Panc1 (cell line): ENCODE data around the gene SEC31B. TPM values are rescaled to one million over a fixed set of nuclear protein-coding genes. Genes with fewer than 3 reads are reported as not detected.

ENCODE experiments used
- ATAC-seq: fragments of 200-7000 bp; cut with Tn5 transposase; 2 replicates; pipeline ENCODE4 v1.9.1; 2020; ENCODE audit warnings: mild to moderate bottlenecking, moderate library complexity
- BruUV-seq: library from RNA; stranded (reverse); fragments of 400-500 nt; replicated peaks from 2 replicates; lab custom pipeline; 2021; lab: Mats Ljungman, UMichigan
- CTCF ChIA-PET: fragments of 300-600 bp; sonication (Branson Sonifier 250); formaldehyde crosslinking; loops from one replicate; lab custom pipeline; 2022; ENCODE audit warnings: antibody characterized with exemption; lab: Charles Lee
- POLR2A ChIA-PET: fragments of 300-600 bp; sonication (Branson Sonifier 250); formaldehyde crosslinking; loops from one replicate; lab custom pipeline; 2022; ENCODE audit warnings: antibody characterized with exemption; lab: Charles Lee
- DNase-seq: peaks from one replicate; pipeline ENCODE4 v3.0.0-alpha.2; 2010; ENCODE audit warnings: low read depth, low spot score
- H3K27ac ChIP-seq: 2 replicates; pipeline ENCODE4 v1.5.1; 2011; ENCODE audit warnings: mild to moderate bottlenecking, low read length, inconsistent platforms
- H3K27me3 ChIP-seq: fragments of 200-500 bp; sonication (Bioruptor generic); 2 replicates; pipeline ENCODE4 v1.6.0; 2014; ENCODE audit warnings: low read length, inconsistent platforms; ENCODE audit not compliant: control insufficient read depth, insufficient read depth
- H3K36me3 ChIP-seq: fragments of 200-500 bp; sonication (Bioruptor generic); 2 replicates; pipeline ENCODE4 v1.5.1; 2014; ENCODE audit warnings: inconsistent platforms, mild to moderate bottlenecking, low read length, moderate library complexity; ENCODE audit not compliant: control insufficient read depth, insufficient read depth
- H3K4me1 ChIP-seq: 2 replicates; pipeline ENCODE4 v1.5.1; 2011; ENCODE audit warnings: inconsistent platforms, mild to moderate bottlenecking, low read length, moderate library complexity; ENCODE audit not compliant: control insufficient read depth, insufficient read depth
- H3K4me3 ChIP-seq, 2 experiments: 2 replicates each; pipeline ENCODE4 v1.5.1; 2011 to 2012; ENCODE audit warnings: low read depth in 2 of 2, low read length in 2 of 2, mild to moderate bottlenecking in 2 of 2, inconsistent platforms in 1 of 2, moderate library complexity in 1 of 2
- H3K9me3 ChIP-seq: fragments of 200-500 bp; sonication (Bioruptor generic); 2 replicates; pipeline ENCODE4 v1.5.1; 2014; ENCODE audit warnings: low read depth, mild to moderate bottlenecking, inconsistent platforms, low read length, moderate library complexity; ENCODE audit not compliant: control insufficient read depth, insufficient read depth
- CTCF ChIP-seq: fragments of 450-650 bp; IDR thresholded peaks from 2 replicates; pipeline ENCODE4 v1.5.1; 2017; ENCODE audit warnings: mild to moderate bottlenecking
- POLR2AphosphoS5 ChIP-seq: IDR thresholded peaks from 2 replicates; pipeline ENCODE4 v1.6.1; 2012; ENCODE audit warnings: mild to moderate bottlenecking, low read depth, low read length, moderate library complexity
- REST ChIP-seq, 2 experiments: IDR thresholded peaks; 2 replicates each; pipeline ENCODE4 v1.6.1; 2011 to 2012; ENCODE audit warnings: low read depth in 2 of 2, control low read depth in 1 of 2, low read length in 1 of 2, mild to moderate bottlenecking in 1 of 2, moderate library complexity in 1 of 2; ENCODE audit not compliant: insufficient read depth in 1 of 2
- SIN3A ChIP-seq: IDR thresholded peaks from 2 replicates; pipeline ENCODE4 v1.6.1; 2012; ENCODE audit warnings: low read depth, mild to moderate bottlenecking, low read length, moderate library complexity, borderline replicate concordance; ENCODE audit not compliant: insufficient read depth
- TCF7L2 ChIP-seq: IDR thresholded peaks from 2 replicates; pipeline ENCODE4 v1.6.1; 2011; ENCODE audit warnings: mild to moderate bottlenecking, low read depth, low read length, inconsistent platforms
- in situ Hi-C: cut with HindIII; loops from 2 replicates; pipeline ENCODE4 v1.10.0; 2016; ENCODE audit warnings: low sequenced_read_pairs, low pct_unique_long_range_greater_than_20kb
- intact Hi-C: fragments of 100-400 bp; cut with micrococcal nuclease; formaldehyde crosslinking; loops from one replicate; pipeline ENCODE4 v1.10.0; 2022; ENCODE audit not compliant: unreplicated experiment
- total RNA-seq: library from RNA; stranded (reverse); gene quantifications from one replicate; pipeline ENCODE4 v1.2.1, GENCODE V29; 2021; ENCODE audit not compliant: unreplicated experiment

The SEC31B gene
- total RNA-seq, 1 experiment from 2014 or later = 17.8 TPM

GRCh38 chr10:100509241-100509840 lies 10.3 kb downstream of the SEC31B start:
- no peak overlapping the region for H3K4me3 ChIP-seq
- CTCF ChIA-PET = interaction anchor here (0.6 to 2.4 kb wide), 9 partner anchors 9 to 1458 kb away, joined by 3 to 14 read pairs (median 4); no protein-coding TSS in a partner anchor
- intact Hi-C loops (loop anchor here (5.0 kb wide), 2 partner anchors 57 to 167 kb away; no protein-coding TSS in a partner anchor), in situ Hi-C loops (no loop called here)
- no peak overlapping the region for H3K27ac ChIP-seq
- no peaks in the 10 kb centered on the region for H3K27me3 ChIP-seq
- no peak for TF ChIP-seq SIN3A
- TF ChIP-seq CTCF = no peak
- TF ChIP-seq POLR2AphosphoS5 = no peak
- TF ChIP-seq REST (IDR thresholded peaks at IDR 0.05; ENCODE audit: insufficient read depth in 1 of 2, low read depth in 2 of 2, low read length in 1 of 2) = no peak
- TF ChIP-seq TCF7L2 = no peak
- H3K9me3 ChIP-seq = no peaks in the 10 kb centered on the region
- no TSS peak for BruUV-seq
- DNase-seq (no peak), ATAC-seq (no peak)
- H3K4me1 ChIP-seq = no peaks in the 10 kb centered on the region
- H3K36me3 ChIP-seq = no peaks in the 10 kb centered on the region
- POLR2A ChIA-PET = no interaction called here

- no peaks in the 10 kb centered on the region for H3K9me3 ChIP-seq
- H3K27ac ChIP-seq = no peak overlapping the region
- in situ Hi-C loops (no loop called here), intact Hi-C loops (loop anchor here (1.0 to 5.0 kb wide), 3 partner anchors 56 to 166 kb away; no protein-coding TSS in a partner anchor)
- ChIA-PET CTCF (interaction anchor here (0.7 to 2.4 kb wide), 9 partner anchors 10 to 1794 kb away, joined by 3 to 14 read pairs (median 5); no protein-coding TSS in a partner anchor), POLR2A (no interaction called here)
- no peaks in the 10 kb centered on the region for H3K27me3 ChIP-seq
- DNase-seq (no peak), ATAC-seq (peak; percentile 89)
- TF ChIP-seq SIN3A = no peak
- peak; percentile 88 for TF ChIP-seq CTCF
- H3K36me3 ChIP-seq = no peaks in the 10 kb centered on the region
- BruUV-seq = no TSS peak
- H3K4me1 ChIP-seq = no peaks in the 10 kb centered on the region
- H3K4me3 ChIP-seq = no peak overlapping the region
Observed at GRCh38 chr10:100508691-100509150, 10.9 kb downstream of the SEC31B start.
